ENCODE data around the gene NUTF2. TPM values are rescaled to one million over a fixed set of nuclear protein-coding genes. Genes with fewer than 3 reads are reported as not detected.

Gene NUTF2
- total and polyA plus RNA-seq, 2 of the 8 experiments (the other 6 are each of a cell fraction or from before 2014, with no cell fraction given) = 219 to 377 TPM

DNA sequence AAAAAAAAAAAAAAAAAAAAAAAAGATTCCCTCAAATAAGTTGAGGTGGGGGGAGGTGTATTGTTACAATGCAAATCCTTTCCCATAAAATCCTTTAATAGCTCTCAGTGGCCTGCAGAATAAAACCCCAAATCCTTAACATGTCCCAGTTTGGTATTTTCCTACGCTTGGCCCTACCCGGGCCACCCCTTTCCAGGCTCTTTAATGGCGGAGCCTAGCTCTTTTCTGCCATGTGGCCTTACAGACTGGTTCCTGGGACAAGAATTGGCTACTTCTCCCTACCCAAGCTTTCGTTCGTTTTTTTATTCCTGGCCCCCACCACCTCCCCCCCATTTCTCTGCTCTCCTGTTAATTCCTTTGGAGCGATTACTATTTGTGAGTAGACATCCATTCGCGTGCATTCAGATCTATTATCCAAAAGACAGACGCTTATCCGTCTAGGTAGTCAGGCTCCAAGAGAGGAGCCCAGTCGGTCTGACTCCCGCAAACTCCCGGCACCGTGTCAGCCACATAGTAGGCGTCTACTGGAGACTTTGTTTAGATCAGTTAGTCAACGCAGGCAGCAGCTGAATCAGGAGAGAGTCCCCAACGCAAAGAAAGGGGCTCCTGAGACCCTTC is 5.4 kb upstream of the NUTF2 start:
- no peak overlapping the region for H2BK15ac ChIP-seq (ENCODE audit: low read length)
- H3K36me3 ChIP-seq (ENCODE audit: control insufficient read depth in 2 of 4, insufficient read depth in 4 of 4, low read length in 3 of 4) = no peaks in the 10 kb centered on the region
- peaks cover 13 to 15% of the 10 kb centered on the region in 2 experiments for H4K20me1 ChIP-seq (replicated peaks in 1 of 2; ENCODE audit: control insufficient read depth in 1 of 2, insufficient read depth in 2 of 2, low read length in 2 of 2)
- H2BK120ac ChIP-seq (replicated peaks; ENCODE audit: low read depth, low read length) = no peak overlapping the region
- no peak overlapping the region for H2AK5ac ChIP-seq (ENCODE audit: low read depth, low read length)
- peaks cover 8 to 32% (median 17%) of the 10 kb centered on the region in 4 experiments for H3K4me1 ChIP-seq (replicated peaks in 1 of 4; ENCODE audit: control insufficient read depth in 3 of 4, insufficient read depth in 4 of 4, low read length in 3 of 4)
- no peak overlapping the region for H3K4ac ChIP-seq (replicated peaks; ENCODE audit: insufficient read length, low read depth, low read length)
- H3K79me2 ChIP-seq (ENCODE audit: control insufficient read depth in 1 of 2, insufficient read depth in 2 of 2, low read length in 2 of 2) = peaks cover 0 to 26% of the 10 kb centered on the region in 2 experiments; a peak in 2 of 4 replicates
- H2BK20ac ChIP-seq (ENCODE audit: low read length) = no peak overlapping the region
- H4K5ac ChIP-seq (ENCODE audit: insufficient read length, low read depth, low read length) = peak overlapping the region; percentile 35
- peak overlapping the region; percentile 50 to 94 for H3K4me2 ChIP-seq (ENCODE audit: insufficient read depth in 1 of 2, low read depth in 2 of 2, low read length in 2 of 2)
- H3K4me3 ChIP-seq (ENCODE audit: extremely low read depth in 1 of 4, insufficient read depth in 2 of 4, low read depth in 3 of 4, low read length in 4 of 4) = peak overlapping the region; percentile 17 to 97 (median 95); a peak in 6 of 8 replicates
- peaks cover 15% of the 10 kb centered on the region for H3K23me2 ChIP-seq (ENCODE audit: low read depth, low read length)
- 53% methylated on average over 17 of the region's 17 CpGs; no CpG with 5 or more reads in 1 of the 2 experiments for WGBS, 2 experiments (ENCODE audit: extremely low coverage in 1 of 2, insufficient coverage in 1 of 2, insufficient read length in 1 of 2, insufficient replicate concordance in 2 of 2, low coverage in 1 of 2, low lambda C conversion rate in 2 of 2, missing lambda C conversion rate in 1 of 2)
- H3K9ac ChIP-seq (replicated peaks in 1 of 4; ENCODE audit: extremely low read depth in 1 of 4, low read depth in 3 of 4, low read length in 3 of 4) = peak overlapping the region in 3 of 4 experiments; percentile 57 to 72 (median 64); a peak in 5 of 7 replicates
- FAIRE-seq (no peak), DNase-seq (ENCODE audit: low read depth in 1 of 2, low spot score in 2 of 2) (no peak)
- H3K56ac ChIP-seq (replicated peaks; ENCODE audit: insufficient read length, low read depth, low read length) = peak overlapping the region; percentile 40
- H4K91ac ChIP-seq (replicated peaks; ENCODE audit: insufficient read length, low read length) = peak overlapping the region; percentile 2
- H3K18ac ChIP-seq (ENCODE audit: extremely low read depth, low read length) = peak overlapping the region; percentile 19; the same call in 1 of the 2 replicates
- H3K14ac ChIP-seq (ENCODE audit: insufficient read length) = no peak overlapping the region
- peak overlapping the region; percentile 98 for H4K8ac ChIP-seq (ENCODE audit: extremely low read depth, insufficient read depth, low read length)
- H2AFZ ChIP-seq (ENCODE audit: low read length) = peak overlapping the region; percentile 13; the same call in 1 of the 2 replicates
- peak overlapping the region; percentile 53; the same call in 1 of the 2 replicates for H2BK12ac ChIP-seq (ENCODE audit: low read depth, low read length)
- H3K9me3 ChIP-seq (ENCODE audit: insufficient read depth in 2 of 2, low read depth in 1 of 2, low read length in 1 of 2) = no peaks in the 10 kb centered on the region
- peaks cover 7% of the 10 kb centered on the region for H3K79me1 ChIP-seq (ENCODE audit: low read depth, low read length)
- H2BK5ac ChIP-seq (ENCODE audit: low read depth, low read length) = peak overlapping the region; percentile 97
- ChIA-PET POLR2A (ENCODE audit: partially characterized antibody) (interaction anchor here (0.6 to 3.1 kb wide), 12 partner anchors 8 to 285 kb away, joined by 3 to 15 read pairs (median 4); partner anchors contain the start of genes NRN1L, RANBP10 and TSNAXIP1), CTCF (ENCODE audit: partially characterized antibody) (interaction anchor here (0.7 to 3.4 kb wide), 20 partner anchors 8 to 1366 kb away, joined by 3 to 33 read pairs (median 4); partner anchors contain the start of genes NRN1L, RANBP10 and TSNAXIP1)
- TF ChIP-seq TAF7 (optimal IDR thresholded peaks at IDR 0.05; ENCODE audit: borderline replicate concordance, low read depth, low read length) (no peak), SIN3A (conservative IDR thresholded peaks at IDR 0.05 in 1 of 2, IDR thresholded peaks at IDR 0.05 in 1 of 2; ENCODE audit: low read depth in 1 of 2, low read length in 2 of 2) (0 out of 4 replicates have a peak, but pooled peaks of 1 of the 2 experiments have one; percentile 14), ASH2L (IDR thresholded peaks at IDR 0.05; ENCODE audit: low read length) (peak; percentile 88), PHF8 (conservative IDR thresholded peaks at IDR 0.05; ENCODE audit: low read depth, low read length) (0 out of 2 replicates have a peak, but pooled peaks have one; percentile 49), YY1 (IDR thresholded peaks at IDR 0.05; ENCODE audit: low read depth, low read length) (peak; percentile 87), RFX5 (IDR thresholded peaks at IDR 0.05; ENCODE audit: borderline replicate concordance, low read depth, low read length) (no peak)
- TF ChIP-seq, protein P1, sequence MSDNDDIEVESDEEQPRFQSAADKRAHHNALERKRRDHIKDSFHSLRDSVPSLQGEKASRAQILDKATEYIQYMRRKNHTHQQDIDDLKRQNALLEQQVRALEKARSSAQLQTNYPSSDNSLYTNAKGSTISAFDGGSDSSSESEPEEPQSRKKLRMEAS (IDR thresholded peaks at IDR 0.05) = peak; percentile 53
- TF ChIP-seq, protein P2, sequence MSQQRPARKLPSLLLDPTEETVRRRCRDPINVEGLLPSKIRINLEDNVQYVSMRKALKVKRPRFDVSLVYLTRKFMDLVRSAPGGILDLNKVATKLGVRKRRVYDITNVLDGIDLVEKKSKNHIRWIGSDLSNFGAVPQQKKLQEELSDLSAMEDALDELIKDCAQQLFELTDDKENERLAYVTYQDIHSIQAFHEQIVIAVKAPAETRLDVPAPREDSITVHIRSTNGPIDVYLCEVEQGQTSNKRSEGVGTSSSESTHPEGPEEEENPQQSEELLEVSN (IDR thresholded peaks at IDR 0.05) = peak; percentile 76; the same call in 1 of the 2 replicates
- no peak overlapping the region for H3K23ac ChIP-seq (ENCODE audit: insufficient read length)
- no peaks in the 10 kb centered on the region for H3K27me3 ChIP-seq (replicated peaks in 1 of 4; ENCODE audit: control insufficient read depth in 3 of 4, extremely low read depth in 1 of 4, insufficient read depth in 3 of 4, low read length in 3 of 4)
- peak overlapping the region; percentile 80 for H3K27ac ChIP-seq (ENCODE audit: low read depth, low read length)
